ENCODE measurements around the gene C8A.

C8A gene

DNA sequence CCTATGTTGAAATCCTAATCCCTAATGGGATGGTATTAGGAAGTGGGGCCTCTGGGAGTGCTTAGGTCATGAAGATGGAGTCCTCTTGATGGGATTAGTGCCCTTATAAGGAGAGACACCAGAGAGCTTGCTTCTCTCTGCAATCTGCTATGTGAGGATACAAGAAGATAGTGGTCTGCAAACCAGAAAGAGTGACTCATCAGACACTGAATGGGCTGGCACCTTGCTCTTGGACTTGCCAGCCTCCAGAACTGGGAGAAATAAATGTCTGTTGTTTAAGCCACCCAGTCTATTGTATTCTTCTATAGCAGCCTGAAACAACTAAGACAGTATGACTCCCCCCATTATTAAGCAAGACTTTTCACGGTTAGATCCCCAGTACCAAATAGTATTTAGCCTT lies 67.9 kb downstream of the C8A start:
- no peak for DNase-seq (ENCODE audit: extremely low read depth in 1 of 2, low read depth in 1 of 2)

DNA sequence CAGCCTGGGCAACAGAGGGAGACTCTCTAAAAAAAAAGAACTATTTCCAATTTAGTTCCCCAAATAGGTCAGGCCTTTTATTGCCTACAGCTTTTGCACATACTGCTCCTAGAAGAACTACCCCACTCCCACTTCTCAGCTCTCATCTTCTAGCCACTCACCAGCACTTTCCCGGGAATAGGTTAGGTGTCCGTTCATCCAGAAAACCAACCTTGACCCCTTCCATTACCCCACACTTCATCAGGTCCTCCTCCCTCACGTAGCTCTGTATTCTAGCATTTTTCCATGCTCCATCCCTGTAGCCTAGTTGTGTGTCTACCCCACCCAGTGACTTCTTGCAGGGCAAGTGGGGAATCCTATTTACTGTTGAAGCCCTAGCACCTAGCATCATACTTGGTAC lies 68.6 kb downstream of the C8A start:
- no peak for DNase-seq (ENCODE audit: extremely low read depth in 1 of 2, low read depth in 1 of 2)

DNA sequence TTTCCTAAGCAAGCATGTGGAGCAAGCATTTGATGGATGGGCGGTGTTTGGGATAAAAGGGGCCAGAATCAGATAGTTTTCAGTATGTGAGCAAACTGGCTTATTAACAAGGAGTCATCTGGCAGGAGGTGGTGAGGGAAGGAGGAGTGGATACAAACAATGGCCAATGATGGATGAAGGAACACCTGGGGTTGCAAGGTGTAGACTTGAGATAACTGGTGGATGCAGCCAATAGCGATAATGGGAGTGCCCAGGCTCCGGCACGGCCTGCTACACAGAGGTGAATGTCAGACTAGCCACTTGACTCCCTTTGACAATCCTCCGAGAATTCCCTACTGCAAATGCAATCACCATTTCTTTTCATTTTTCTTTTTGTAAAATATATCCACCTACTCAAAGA lies 69.5 kb downstream of the C8A start:
- DNase-seq (ENCODE audit: extremely low read depth in 1 of 2, low read depth in 1 of 2): no peak

DNA sequence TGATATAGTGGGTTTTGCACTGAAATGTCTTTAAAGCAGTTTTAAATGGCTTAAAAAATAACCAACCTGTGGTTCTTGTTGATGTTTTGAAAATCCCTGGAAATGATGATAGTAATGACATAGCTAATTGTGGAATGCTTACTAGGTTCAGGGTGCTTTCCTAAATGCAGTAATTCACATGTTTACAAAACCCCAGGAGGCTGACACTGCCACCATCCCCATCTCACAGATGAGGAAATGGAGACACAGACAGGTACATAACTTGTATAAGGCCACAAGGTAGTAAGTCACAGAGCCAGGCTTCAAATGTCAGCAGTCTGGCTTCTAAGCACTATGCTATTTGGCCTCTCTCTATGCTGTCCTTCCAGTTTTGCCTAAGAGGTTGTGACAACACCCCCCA lies 70.6 kb downstream of the C8A start:
- no peak for DNase-seq (ENCODE audit: extremely low read depth in 1 of 2, low read depth in 1 of 2)

DNA sequence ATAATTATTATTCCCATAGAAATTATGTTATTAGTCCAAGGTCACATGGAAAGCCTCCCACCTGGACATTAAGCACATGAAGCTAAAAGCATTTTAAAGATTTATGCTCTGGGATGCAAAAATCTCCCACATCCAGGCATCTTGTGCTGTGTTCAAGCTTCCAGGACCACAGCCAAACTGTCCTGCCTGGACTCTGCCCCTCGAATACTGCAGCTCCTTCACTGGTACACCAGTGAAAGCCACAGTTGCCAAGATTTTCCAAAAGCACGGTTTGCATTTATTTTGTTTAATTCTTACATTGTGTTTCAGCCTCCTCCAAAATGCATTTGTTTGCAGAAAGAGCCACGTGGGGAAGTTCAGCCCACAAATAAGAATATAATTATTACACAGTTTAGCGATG lies 72.6 kb downstream of the C8A start:
- DNase-seq (ENCODE audit: extremely low read depth in 1 of 2, low read depth in 1 of 2): no peak

DNA sequence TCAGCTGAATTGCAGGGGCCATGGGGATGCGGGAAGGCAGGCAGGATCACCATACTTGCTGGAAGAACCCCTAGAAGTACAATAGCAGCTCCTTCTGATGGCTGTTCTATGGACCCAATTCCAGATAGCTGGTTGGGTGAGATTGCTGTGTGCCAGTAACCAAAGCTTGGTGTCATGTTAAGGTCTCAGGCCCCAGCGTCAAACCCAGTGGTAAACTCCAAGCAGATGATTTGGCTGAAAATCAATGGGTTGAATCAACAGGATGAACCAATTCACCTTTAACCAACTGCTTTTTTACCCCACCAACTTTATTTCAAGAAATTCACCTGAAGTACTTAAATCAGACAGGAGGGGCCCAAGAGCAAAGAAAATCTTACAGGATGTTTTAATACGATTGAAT lies 73.4 kb downstream of the C8A start:
- no peak for DNase-seq (ENCODE audit: extremely low read depth in 1 of 2, low read depth in 1 of 2)

DNA sequence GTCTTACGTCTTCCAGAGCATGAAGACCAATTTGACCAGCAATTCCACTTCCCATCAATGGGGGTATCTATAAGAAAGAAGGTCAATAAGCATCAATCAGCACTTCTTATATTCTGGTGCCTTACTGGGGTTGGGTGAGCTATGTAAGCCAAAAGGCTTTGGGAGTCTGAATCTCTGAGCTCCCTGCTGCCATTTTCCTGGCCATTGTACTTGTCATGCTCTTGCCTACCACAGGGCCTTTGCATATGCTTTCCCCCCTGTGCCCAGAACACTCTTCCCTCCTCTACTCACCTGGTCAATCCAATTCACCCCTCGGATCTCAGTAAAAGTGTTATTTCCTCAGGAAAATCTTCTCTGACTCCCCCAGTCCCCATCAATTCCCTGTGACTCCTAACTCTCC lies 74.9 kb downstream of the C8A start:
- DNase-seq (ENCODE audit: extremely low read depth in 1 of 2, low read depth in 1 of 2): no peak

DNA sequence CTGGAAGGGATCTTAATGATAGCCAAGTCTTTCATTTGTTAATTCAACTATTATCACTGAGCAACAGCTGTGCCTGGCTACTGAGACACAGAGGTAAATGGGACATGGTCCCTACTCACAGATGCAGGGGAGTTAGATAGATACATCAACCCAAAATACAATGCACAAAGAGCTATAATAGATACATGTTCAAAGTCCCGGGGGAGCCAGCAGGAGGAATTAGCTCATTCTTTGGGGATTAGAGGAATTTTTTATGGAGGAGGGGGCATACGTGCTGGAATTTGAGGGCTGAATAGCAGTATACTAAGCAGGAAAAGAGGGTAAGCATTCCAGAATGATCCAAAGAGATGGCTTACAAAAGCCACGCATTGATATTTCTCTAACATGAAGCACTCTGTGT lies 76.6 kb downstream of the C8A start:
- DNase-seq (ENCODE audit: extremely low read depth in 1 of 2, low read depth in 1 of 2): no peak

DNA sequence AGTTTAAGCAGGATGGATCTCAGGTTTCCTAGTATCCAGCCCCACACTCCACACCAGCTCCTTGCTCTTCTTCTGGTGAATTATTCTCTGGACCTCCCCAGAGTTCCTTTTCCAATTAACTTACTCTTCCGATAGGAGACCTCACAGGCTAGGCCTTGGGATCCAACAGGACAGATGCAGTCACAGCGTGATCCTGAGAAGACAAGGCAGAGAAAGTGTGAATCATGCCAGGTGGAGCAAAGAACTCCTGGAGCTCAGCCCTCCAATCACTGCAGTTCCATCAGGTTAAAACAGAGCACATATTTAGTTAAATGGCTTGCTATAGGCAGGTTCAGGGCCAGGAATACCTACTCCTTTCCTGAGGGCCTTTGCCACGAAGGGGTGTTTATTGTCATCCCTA lies 77.1 kb downstream of the C8A start:
- DNase-seq (ENCODE audit: extremely low read depth in 1 of 2, low read depth in 1 of 2): no peak

DNA sequence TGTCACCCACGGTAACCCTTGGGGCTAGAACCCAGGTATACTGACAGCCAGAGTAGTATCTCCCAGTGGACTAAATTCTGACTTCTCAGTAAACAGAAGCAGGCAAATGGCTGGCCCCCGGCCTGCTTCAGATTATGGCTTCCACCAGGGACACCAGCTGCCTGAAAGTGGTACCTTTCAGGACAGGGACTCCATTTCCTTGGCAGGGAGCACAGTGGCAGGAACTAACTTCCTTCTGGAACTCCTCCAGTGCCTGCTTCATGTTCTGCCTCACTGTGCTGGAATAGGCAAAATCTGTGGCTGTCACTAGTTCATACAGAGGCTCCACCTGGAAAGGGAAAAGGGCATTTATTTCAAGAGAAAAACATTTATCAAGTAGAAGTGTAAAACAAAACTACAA lies 78.6 kb downstream of the C8A start:
- no peak for DNase-seq (ENCODE audit: extremely low read depth in 1 of 2, low read depth in 1 of 2)

DNA sequence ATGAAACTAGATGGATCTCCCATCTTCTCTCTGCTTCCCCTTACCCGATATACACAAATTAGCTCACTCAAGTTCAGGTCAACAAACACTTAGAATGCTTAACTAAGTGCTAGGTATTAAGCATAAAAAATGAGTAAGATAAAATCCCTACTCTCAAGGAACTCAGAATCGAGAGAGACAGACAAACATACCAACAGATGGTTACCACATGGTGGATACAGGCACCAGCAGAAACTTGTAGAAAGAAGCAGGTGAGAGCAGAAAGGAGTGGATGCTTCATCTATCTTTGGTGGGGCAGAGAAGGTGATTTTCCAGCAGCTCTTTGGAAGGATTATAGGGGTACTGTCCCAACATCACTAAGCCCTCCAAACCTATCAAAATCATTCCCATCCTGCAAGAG lies 79.0 kb downstream of the C8A start:
- DNase-seq (ENCODE audit: extremely low read depth in 1 of 2, low read depth in 1 of 2): no peak

DNA sequence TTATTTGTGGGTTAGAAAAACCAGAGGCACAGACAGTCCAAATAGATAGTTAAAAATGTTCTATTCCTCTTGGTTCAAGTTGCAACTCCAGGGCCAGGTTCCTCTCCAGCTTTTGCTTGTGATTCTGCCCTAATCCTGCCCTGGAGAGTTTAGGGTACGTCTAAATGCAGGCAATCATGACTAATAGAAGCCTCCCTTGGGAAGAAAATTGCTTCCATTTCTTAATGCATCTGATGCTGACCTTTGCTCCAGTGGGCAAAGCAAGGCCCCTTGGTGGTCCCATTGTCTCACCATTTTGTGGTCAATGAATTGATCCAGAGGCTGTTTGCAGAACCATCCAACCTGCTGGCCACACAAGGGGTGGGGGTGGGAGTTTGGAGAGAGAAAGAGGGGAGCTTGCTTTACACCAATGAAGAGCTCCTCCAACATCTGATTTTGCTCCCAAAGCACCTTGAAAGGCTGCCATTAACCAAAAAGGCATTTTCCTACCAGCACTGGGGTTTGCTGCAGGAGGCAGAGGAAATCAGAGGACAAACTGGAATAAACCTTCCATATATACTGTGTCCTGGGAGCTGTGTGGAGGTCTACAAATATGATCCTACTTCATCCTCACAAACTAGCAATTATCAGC lies 79.9 kb downstream of the C8A start:
- no peak for DNase-seq (ENCODE audit: extremely low read depth in 1 of 2, low read depth in 1 of 2)

DNA sequence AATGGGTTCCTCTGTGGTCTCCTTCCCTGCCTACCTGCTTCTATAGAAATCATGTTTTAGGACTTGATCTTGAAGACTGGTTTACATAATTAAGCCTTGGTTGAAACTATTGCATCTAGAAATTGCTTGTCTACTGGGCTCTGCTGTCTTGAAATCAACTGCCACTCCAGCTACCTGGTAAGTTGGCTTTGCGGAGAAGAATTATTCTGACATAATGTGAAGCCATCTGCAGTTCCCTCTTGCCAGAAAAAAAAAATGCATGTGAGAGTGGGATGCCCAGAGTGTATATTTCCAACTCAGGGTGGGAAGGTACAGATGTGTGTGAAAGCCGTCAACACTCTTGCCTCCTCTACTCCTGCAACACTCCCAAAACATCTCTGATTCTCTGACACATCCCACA lies 84.0 kb downstream of the C8A start:
- DNase-seq (ENCODE audit: extremely low read depth in 1 of 2, low read depth in 1 of 2): no peak

DNA sequence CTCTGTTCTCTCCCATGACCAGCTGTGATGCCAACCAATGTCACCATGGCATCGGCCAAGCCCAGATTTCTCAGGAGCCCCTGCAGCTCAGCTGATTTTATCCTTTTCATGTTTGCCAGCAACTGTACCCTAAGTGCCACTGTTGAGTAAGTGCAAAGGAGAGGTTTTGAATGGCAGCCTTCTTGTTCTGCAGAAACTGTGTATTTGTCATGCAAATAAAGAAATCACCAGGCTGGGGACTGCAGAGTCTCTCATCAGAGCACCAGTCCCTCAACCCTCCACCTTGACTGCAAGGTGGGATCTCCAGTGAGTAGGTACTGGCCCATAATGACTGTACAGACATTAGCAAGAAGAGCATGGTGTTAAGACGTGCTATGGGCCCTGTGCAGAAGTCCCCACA lies 84.6 kb downstream of the C8A start:
- no peak for DNase-seq (ENCODE audit: extremely low read depth in 1 of 2, low read depth in 1 of 2)

DNA sequence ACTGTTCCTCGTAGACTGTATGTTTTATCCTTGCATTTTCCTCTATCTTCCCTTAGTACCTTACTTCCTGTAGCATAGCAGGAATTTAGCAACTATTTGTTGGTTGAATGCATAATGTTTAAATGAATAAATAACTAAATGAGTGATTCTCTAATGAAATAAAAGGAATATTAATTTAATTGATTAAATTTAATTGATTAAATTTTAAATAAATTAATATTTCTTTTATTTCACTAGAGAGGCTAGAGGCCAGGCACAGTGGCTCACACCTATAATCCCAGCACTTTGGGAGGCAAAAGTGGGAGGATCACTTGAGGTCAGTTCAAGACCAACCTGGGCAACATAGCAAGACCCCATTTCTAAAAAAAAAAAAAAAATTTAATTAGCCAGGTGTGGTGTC lies 85.4 kb downstream of the C8A start:
- DNase-seq (ENCODE audit: extremely low read depth in 1 of 2, low read depth in 1 of 2): no peak

DNA sequence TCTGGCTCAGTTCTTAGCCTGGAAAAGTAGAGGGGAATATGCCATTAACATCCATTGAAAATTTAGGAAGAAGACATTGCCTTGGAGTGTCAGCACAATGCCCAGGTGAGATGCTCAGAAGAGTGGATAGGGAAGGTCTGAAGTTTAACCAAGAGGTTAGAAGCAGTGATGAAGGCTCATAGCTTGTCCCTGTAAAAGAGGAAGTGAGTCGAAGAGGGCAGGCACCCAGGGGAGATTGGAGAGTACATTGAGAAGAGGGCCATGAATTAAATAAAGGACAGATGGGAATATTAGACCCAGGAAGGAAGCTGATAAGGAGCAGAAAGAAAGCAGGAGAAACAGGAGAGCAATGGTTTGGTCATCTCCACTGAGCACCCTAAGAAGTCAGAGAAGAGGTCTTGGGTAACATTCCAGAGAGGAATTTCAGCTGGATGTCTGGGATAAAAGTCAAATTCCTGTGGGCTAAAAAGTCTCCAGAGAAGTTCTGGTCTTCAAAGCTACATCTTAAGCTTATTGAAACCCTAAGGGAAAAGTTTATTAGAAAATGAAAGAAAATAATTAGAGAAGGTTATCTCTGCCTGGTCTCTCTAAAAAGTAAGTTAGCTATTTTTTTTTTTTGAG lies 93.9 kb downstream of the C8A start:
- DNase-seq (ENCODE audit: extremely low read depth in 1 of 2, low read depth in 1 of 2): no peak

DNA sequence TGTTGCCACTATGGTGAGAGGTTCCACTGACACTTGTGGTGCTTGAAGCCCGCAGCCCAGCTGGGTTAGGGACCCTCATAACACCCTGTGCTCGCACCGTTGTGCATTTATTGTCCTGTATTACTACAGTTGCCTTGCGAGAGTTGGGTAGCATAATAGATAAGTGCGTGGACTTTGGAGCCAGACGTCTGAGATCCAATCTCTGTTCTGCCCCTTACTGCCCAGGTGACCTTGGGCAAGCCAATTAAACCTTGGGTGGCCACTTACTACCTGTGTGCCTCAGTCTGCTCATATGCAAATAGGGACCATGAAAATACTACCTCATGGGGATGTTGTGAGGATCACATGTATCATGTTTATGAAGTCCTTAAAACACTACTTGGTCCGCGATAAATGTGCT lies 97.9 kb downstream of the C8A start:
- DNase-seq (ENCODE audit: extremely low read depth in 1 of 2, low read depth in 1 of 2): no peak

DNA sequence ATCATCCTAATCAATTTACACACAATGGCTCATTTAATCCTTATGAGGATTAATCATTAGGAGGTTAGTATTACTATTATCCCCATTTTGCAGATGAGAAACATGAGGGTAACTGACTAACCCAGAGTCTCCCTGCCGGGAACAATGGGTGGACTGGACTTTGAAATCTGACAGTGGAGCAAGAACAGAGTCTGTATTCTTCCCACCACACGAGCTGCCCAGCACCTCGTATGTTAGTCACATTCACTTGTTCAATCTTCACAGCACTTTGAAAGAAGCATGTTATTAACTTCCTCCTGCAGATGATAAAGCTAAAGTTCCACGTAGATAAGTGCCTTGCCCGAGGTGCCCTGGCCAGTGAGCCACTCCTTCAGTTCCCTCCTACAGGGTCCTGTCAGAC lies 98.8 kb downstream of the C8A start:
- DNase-seq (ENCODE audit: extremely low read depth in 1 of 2, low read depth in 1 of 2): no peak

DNA sequence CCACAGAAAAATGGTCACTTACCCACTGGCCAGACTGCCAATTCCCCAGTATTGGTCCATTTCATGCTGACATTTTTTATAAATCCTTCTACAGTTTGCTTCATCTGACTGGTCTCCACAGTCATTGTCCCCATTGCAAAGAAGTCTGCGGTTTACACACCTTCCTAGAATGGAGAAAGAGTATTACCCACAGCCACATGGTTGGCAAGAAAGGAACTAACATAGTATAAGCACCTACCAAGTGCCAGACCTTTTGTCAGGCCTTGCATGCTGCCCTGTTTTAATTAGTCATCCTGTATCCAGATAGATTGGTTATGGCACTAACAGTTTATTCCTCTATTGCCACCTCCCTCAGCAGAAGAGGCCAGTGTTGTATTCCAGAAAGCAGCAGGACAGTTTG lies 100.1 kb downstream of the C8A start:
- DNase-seq (ENCODE audit: extremely low read depth in 1 of 2, low read depth in 1 of 2): no peak

DNA sequence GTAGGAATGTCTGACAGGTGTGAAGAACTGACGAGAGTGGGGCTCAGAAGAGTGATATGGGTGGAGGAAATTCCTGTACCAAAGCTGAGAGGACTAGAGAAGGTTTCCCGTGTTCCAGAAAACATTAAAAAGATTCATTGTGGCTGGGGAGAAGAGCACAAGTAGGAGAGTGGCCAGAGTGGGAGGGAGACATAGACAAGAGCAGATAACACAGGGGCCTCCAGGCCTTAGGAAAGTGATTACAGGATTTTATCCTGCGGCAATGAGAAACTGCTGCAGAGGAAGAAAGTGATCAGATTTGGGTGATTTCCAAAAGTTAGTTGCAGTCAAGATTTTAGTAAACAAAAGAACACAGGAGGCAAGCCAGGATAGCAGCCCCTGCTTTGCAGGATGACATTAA lies 103.3 kb downstream of the C8A start:
- no peak for DNase-seq (ENCODE audit: extremely low read depth in 1 of 2, low read depth in 1 of 2)

DNA sequence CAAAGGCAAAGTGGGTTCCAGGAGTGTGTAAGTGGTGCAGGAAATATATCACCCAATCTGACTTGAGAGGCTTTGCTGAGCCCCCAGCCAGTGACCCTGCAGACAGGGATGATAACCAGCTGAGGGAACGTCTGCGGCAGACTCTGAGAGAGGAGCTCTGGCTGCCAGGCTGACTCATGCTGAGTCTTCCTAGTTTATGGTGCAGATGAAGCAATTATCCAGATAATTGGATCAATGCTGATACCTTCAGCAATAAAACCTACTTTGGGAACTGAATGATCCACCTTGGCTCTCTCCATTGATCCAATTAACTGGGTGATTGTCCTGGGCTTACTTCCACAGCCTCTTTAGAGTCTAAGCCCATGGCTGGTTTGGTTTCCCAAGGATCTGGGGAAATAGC lies 103.9 kb downstream of the C8A start:
- no peak for DNase-seq (ENCODE audit: extremely low read depth in 1 of 2, low read depth in 1 of 2)

DNA sequence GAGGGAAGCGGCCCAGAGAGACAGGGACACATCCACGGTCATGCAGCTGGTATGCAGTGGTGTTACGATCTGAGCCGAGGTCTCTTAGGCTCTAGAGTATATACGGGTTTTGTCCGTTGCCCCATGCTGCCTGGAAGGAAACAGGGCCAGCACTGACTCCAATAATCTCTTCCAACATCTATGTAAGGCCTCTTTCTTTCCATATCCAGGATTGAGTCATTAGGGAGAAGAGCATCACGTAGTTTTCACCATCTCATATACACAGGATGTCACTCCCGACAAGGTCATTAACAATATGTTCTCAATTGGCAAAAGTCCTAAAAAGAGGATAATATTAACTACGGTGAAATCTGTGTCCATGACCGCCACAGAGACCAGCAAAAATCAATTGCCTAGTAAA lies 106.8 kb downstream of the C8A start:
- no peak for DNase-seq (ENCODE audit: extremely low read depth in 1 of 2, low read depth in 1 of 2)

DNA sequence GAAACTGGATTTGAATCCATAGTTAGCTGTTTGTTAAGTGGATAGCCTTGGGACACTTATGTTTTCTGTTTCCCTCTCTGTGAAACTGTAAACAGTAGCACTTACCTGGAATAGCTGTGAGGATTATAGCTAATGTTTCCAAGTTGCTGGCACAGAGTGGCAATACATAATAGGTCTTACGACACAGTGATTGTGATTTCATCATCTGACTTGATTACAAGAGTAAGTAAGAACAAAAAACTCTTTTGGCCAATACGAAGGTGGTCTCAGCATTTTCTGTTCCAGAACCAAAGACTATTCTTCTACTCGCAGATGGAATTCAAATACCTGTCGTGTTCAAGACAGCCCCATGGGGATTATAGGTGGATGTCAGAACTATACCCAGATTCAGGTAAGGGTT lies 109.1 kb downstream of the C8A start:
- DNase-seq (ENCODE audit: extremely low read depth in 1 of 2, low read depth in 1 of 2): no peak
